Measurements from ENCODE around the gene LRIT1. TPM values are rescaled to one million over a fixed set of nuclear protein-coding genes. Genes with fewer than 3 reads are reported as not detected.

Gene LRIT1
- polyA plus RNA-seq, 1 donor = not detected

GRCh38 chr10:84232376-84232775 lies 9.0 kb downstream of the LRIT1 start:
- no CpG with 5 or more reads among the region's 10 CpGs for WGBS (ENCODE audit: insufficient coverage, low lambda C conversion rate)
- Histone ChIP-seq H3K27ac (ENCODE audit: low read length) (no peak overlapping the region), H3K4me1 (ENCODE audit: control insufficient read depth, insufficient read depth, low read length) (no peaks in the 10 kb centered on the region), H3K9me3 (ENCODE audit: control insufficient read depth, low read depth, low read length) (no peaks in the 10 kb centered on the region), H3K27me3 (ENCODE audit: control insufficient read depth, insufficient read depth, low read length) (peaks cover 10% of the 10 kb centered on the region), H3K4me3 (ENCODE audit: low read length) (no peak overlapping the region), H3K36me3 (ENCODE audit: control insufficient read depth, insufficient read depth, low read length) (no peaks in the 10 kb centered on the region)
- DNase-seq = no peak

DNA sequence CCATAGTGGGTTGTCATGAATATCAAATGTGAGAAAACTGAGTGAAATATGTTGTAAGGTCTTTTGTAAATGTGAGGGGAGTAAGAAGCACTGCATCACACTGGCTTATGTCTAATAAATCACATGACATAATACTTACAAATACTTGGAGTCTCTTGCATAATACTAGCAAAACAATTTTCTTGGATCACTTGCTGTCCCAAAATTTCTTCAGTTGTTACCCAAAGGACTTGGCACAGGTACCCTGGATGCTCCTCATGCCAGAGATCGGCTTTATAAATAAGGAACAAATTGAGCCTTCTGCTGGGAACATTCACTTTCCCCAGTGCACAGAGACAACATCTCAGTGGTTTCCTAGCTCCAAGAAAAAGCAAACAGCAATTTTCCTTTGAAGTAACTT lies 11.0 kb downstream of the LRIT1 start:
- no peaks in the 10 kb centered on the region for H3K4me1 ChIP-seq (ENCODE audit: control insufficient read depth, insufficient read depth, low read length)
- no peak overlapping the region for H3K4me3 ChIP-seq (ENCODE audit: low read length)
- DNase-seq = no peak
- H3K27ac ChIP-seq (ENCODE audit: low read length) = no peak overlapping the region
- peaks cover 2% of the 10 kb centered on the region for H3K27me3 ChIP-seq (ENCODE audit: control insufficient read depth, insufficient read depth, low read length)
- no peaks in the 10 kb centered on the region for H3K9me3 ChIP-seq (ENCODE audit: control insufficient read depth, low read depth, low read length)
- WGBS (ENCODE audit: insufficient coverage, low lambda C conversion rate) = no CpG with 5 or more reads among the region's 1 CpG
- H3K36me3 ChIP-seq (ENCODE audit: control insufficient read depth, insufficient read depth, low read length) = no peaks in the 10 kb centered on the region

GRCh38 chr10:84227810-84228209 lies 13.5 kb downstream of the LRIT1 start:
- H3K27ac ChIP-seq (ENCODE audit: low read length) = no peak overlapping the region

DNA sequence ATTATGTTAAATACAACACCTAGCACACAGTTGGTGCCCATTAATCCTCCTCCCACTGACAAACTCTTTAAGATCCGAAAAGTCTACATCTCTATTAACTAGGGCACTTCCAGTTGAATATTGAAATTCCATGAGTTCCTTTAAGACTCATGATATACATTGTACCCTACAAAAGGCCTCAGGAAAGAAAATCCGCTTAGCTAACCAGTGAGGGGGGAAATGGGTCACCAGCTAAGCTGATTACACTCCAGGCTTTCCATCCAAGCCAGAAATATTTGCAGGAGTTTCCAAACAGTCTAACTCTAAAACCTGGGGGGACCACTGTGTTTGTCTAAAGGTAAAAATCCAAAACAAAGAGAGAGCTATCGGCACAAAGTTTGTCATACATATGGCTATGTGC lies 14.7 kb downstream of the LRIT1 start:
- no peak for DNase-seq
- Histone ChIP-seq H3K4me1 (ENCODE audit: control insufficient read depth, insufficient read depth, low read length) (no peaks in the 10 kb centered on the region), H3K27me3 (ENCODE audit: control insufficient read depth, insufficient read depth, low read length) (no peaks in the 10 kb centered on the region), H3K4me3 (ENCODE audit: low read length) (no peak overlapping the region), H3K36me3 (ENCODE audit: control insufficient read depth, insufficient read depth, low read length) (no peaks in the 10 kb centered on the region), H3K9me3 (ENCODE audit: control insufficient read depth, low read depth, low read length) (no peaks in the 10 kb centered on the region), H3K27ac (ENCODE audit: low read length) (no peak overlapping the region)
- no CpG with 5 or more reads among the region's 3 CpGs for WGBS (ENCODE audit: insufficient coverage, low lambda C conversion rate)

More at GRCh38 chr10:84227810-84228209, 13.5 kb downstream of the LRIT1 start:
- Histone ChIP-seq H3K4me3 (ENCODE audit: low read length) (no peak overlapping the region), H3K9me3 (ENCODE audit: control insufficient read depth, low read depth, low read length) (no peaks in the 10 kb centered on the region), H3K36me3 (ENCODE audit: control insufficient read depth, insufficient read depth, low read length) (no peaks in the 10 kb centered on the region), H3K4me1 (ENCODE audit: control insufficient read depth, insufficient read depth, low read length) (no peaks in the 10 kb centered on the region), H3K27me3 (ENCODE audit: control insufficient read depth, insufficient read depth, low read length) (no peaks in the 10 kb centered on the region)
- no peak for DNase-seq
- no CpG with 5 or more reads among the region's 4 CpGs for WGBS (ENCODE audit: insufficient coverage, low lambda C conversion rate)

DNA sequence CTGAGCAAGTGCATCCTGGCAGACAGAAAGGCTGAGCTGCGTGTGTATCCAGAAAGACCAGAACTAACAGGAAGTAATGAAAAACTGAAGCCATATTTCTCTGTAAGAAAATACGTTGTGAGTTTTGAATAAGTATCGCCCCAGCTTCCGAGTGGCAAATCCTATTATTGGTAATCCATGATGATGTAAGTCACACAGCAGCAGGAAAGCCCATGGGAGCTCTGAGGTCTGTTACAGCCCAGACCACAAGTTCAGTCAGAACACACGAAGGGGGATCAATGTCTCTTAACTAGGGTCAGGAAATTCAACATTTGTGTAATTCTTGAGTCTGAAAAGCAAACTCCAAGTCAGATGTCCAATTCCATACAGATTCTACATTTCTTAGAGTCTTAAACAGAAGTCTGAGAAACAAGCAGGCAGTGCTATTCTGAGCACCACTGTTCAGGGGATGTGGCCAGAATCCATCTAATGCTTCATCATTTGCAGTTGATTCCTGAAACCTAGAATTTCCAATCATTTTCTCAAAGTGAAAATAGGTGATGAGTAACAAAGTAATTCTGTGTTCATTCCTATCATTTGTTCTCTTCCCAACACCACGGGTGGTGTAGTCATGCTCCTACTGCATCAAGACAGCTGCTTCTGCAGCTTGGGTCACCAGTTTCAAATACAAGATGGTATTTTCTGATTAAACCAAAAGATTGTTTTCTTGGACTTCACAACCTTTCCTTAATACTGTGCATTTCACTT lies 15.7 kb downstream of the LRIT1 start, which contains the start of gene LRIT2:
TSS of gene LRIT2 (minus strand) at position 118 of the 747 bp plus-strand sequence. CDS start at position 94, 24 bp downstream.
- Histone ChIP-seq H3K27me3 (ENCODE audit: control insufficient read depth, insufficient read depth, low read length) (peaks cover under 1% of the 10 kb centered on the region), H3K27ac (ENCODE audit: low read length) (no peak within 1 kb of the TSS), H3K9me3 (ENCODE audit: control insufficient read depth, low read depth, low read length) (no peaks in the 10 kb centered on the region), H3K36me3 (ENCODE audit: control insufficient read depth, insufficient read depth, low read length) (no peaks in the 10 kb centered on the region), H3K4me3 (ENCODE audit: low read length) (no peak within 1 kb of the TSS), H3K4me1 (ENCODE audit: control insufficient read depth, insufficient read depth, low read length) (no peaks in the 10 kb centered on the region)
- DNase-seq = no peak
- 100% methylated on average over 1 of the region's 6 CpGs for WGBS (ENCODE audit: insufficient coverage, low lambda C conversion rate)

- no peak overlapping the region for H3K4me3 ChIP-seq (ENCODE audit: low read length)
- WGBS (ENCODE audit: insufficient coverage, low lambda C conversion rate) = no CpG with 5 or more reads among the region's 6 CpGs
- no peak for DNase-seq
- H3K27ac ChIP-seq (ENCODE audit: low read length) = no peak overlapping the region
- H3K27me3 ChIP-seq (ENCODE audit: control insufficient read depth, insufficient read depth, low read length) = peaks cover 2% of the 10 kb centered on the region
- no peaks in the 10 kb centered on the region for H3K9me3 ChIP-seq (ENCODE audit: control insufficient read depth, low read depth, low read length)
- no peaks in the 10 kb centered on the region for H3K36me3 ChIP-seq (ENCODE audit: control insufficient read depth, insufficient read depth, low read length)
- no peaks in the 10 kb centered on the region for H3K4me1 ChIP-seq (ENCODE audit: control insufficient read depth, insufficient read depth, low read length)
These were observed 16.8 kb downstream of the LRIT1 start for GRCh38 chr10:84224411-84225028.

DNA sequence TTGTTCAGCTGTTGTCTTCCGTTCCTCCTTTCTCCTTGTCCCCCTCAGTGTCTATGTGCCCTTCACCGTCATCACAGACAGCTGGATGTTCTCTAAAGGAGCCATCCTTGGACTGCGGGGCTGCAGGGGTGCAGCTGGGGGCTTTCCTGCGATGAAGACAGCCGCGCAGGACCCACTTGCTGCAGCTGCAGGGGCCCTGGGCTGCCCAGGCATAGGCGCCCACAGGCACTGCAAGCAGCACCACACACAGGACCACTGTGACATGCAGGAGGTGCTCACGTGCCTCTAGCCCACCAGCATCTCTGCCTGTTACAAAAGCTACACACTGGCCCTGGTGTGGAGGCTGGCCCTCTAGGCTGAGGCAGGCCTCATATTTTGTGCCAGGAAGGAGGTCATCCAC lies 19.4 kb downstream of the LRIT1 start:
- Histone ChIP-seq H3K36me3 (ENCODE audit: control insufficient read depth, insufficient read depth, low read length) (no peaks in the 10 kb centered on the region), H3K27ac (ENCODE audit: low read length) (no peak overlapping the region), H3K9me3 (ENCODE audit: control insufficient read depth, low read depth, low read length) (no peaks in the 10 kb centered on the region), H3K4me3 (ENCODE audit: low read length) (no peak overlapping the region), H3K27me3 (ENCODE audit: control insufficient read depth, insufficient read depth, low read length) (peaks cover 2% of the 10 kb centered on the region), H3K4me1 (ENCODE audit: control insufficient read depth, insufficient read depth, low read length) (no peaks in the 10 kb centered on the region)
- no peak for DNase-seq
- no CpG with 5 or more reads among the region's 8 CpGs for WGBS (ENCODE audit: insufficient coverage, low lambda C conversion rate)

DNA sequence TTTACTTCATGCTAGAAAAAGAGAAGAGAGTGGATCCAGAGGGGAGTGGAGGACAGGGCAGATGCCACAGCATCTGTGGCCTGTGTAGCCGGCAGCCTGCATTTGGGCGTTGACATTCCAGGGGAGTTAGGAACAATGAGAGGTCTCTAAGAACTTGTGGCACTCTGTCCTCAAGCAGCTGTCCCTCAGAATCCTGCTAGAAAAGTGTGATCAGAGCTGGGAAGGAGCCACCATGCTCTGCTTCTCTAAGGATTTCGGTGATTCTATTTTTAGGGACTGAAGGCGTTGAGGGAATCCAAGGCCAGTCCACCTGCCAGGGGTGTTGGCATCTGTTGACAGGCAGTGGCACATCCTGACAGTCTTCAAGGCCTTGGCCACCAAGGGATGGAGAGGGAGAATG lies 23.6 kb downstream of the LRIT1 start:
- Histone ChIP-seq H3K4me3 (ENCODE audit: low read length) (no peak overlapping the region), H3K27ac (ENCODE audit: low read length) (no peak overlapping the region), H3K9me3 (ENCODE audit: control insufficient read depth, low read depth, low read length) (peaks cover 2% of the 10 kb centered on the region), H3K27me3 (ENCODE audit: control insufficient read depth, insufficient read depth, low read length) (peaks cover 2% of the 10 kb centered on the region), H3K4me1 (ENCODE audit: control insufficient read depth, insufficient read depth, low read length) (no peaks in the 10 kb centered on the region), H3K36me3 (ENCODE audit: control insufficient read depth, insufficient read depth, low read length) (no peaks in the 10 kb centered on the region)
- WGBS (ENCODE audit: insufficient coverage, low lambda C conversion rate) = no CpG with 5 or more reads among the region's 4 CpGs
- DNase-seq = no peak

- DNase-seq = no peak
- no peak overlapping the region for H3K27ac ChIP-seq (ENCODE audit: low read length)
- H3K27me3 ChIP-seq (ENCODE audit: control insufficient read depth, insufficient read depth, low read length) = peaks cover 2% of the 10 kb centered on the region
- WGBS (ENCODE audit: insufficient coverage, low lambda C conversion rate) = no CpG with 5 or more reads among the region's 9 CpGs
- no peaks in the 10 kb centered on the region for H3K36me3 ChIP-seq (ENCODE audit: control insufficient read depth, insufficient read depth, low read length)
- peaks cover 2% of the 10 kb centered on the region for H3K9me3 ChIP-seq (ENCODE audit: control insufficient read depth, low read depth, low read length)
- no peak overlapping the region for H3K4me3 ChIP-seq (ENCODE audit: low read length)
- H3K4me1 ChIP-seq (ENCODE audit: control insufficient read depth, insufficient read depth, low read length) = no peaks in the 10 kb centered on the region
These were observed 24.5 kb downstream of the LRIT1 start for GRCh38 chr10:84216834-84217233.

- 100% methylated on average over 1 of the region's 12 CpGs for WGBS (ENCODE audit: insufficient coverage, low lambda C conversion rate)
- Histone ChIP-seq H3K4me1 (ENCODE audit: control insufficient read depth, insufficient read depth, low read length) (no peaks in the 10 kb centered on the region), H3K27ac (ENCODE audit: low read length) (no peak overlapping the region), H3K4me3 (ENCODE audit: low read length) (no peak overlapping the region), H3K27me3 (ENCODE audit: control insufficient read depth, insufficient read depth, low read length) (no peaks in the 10 kb centered on the region), H3K36me3 (ENCODE audit: control insufficient read depth, insufficient read depth, low read length) (no peaks in the 10 kb centered on the region), H3K9me3 (ENCODE audit: control insufficient read depth, low read depth, low read length) (peaks cover 2% of the 10 kb centered on the region)
- no peak for DNase-seq
These were observed 26.6 kb downstream of the LRIT1 start for GRCh38 chr10:84214612-84215235.
